Right hindlimb (tissue), 1 donor: ENCODE results near the gene COL11A2.

Experiments used
- DNase-seq: peaks from one replicate; pipeline ENCODE4 v3.0.0-alpha.2; 2018

Gene COL11A2

DNA sequence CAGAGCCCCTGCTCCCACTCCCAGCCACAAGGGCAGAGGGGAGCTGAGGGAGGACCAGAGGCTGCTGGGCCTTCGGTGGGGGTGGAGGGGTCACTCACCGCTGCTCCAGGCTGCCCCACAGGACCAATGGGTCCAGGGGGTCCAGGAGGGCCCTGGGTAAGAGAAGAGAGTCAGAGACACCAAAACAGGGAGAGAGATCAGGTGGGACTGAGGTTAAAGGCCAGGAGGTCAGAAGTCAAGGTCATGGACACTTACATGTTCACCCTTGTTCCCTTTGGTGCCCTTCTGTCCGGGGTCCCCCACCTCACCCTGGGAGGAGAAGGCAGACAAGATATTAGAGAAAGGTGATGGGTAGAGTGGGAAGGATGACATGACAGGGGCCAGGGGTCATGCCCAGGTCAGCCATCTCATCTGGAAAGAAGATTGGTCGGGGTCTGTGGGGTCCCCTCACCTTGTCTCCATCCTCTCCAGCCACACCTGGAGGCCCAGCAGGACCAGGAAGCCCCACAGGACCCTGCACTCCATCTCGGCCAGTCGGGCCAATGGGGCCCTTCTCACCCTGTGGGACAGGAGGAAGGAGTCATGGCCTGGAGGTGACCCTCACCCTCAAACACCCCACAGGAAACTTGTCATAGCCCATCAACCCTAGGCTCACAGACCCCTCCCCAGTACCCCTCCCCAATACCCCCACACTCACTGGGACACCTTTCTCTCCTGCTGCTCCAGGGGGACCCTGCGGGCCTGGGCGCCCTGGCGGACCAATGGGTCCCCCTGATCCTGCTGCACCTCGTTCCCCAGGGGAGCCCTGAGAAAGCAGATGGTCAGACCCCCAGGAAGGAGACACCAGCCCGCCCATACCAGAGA lies 21.0 kb downstream of the COL11A2 start:
- peak; percentile 18 for DNase-seq

DNA sequence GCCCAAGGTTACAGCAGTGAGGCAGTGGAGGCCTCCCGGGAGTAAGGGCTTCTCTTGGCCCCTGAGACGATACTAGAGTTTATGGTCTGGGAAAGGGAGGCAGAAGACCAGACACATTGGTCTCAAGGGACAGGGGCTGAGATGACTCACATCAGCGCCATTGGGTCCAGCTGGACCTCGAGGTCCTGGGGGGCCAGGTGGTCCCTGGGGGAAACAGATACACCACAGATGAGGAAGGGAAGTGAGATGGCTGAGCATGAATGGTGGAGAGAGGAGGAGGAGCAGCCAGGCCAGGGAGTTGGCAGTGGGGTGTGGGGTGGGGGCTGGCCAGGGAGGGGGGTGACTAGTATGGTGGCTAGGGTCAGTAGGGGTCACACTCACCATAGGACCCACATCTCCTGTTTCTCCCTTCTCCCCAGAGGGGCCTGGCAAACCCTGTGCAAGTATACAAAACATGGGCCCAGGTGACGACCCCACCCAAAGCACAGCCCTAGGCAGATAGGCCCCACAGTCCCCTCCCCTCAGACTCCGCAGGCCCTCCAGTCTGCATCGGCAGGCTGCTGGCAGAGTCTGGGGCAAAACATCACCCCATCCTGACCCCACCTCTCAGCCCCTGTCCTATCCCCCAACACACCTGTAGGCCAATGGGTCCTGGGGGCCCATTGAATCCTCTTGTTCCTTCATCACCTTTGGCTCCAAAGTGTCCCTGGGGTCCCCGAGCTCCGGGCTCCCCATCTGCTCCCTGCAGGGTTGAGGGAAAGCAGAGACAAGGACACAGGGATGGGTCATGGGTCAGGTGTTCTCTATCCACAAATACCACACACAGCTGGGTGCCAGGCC lies 21.9 kb downstream of the COL11A2 start:
- DNase-seq, result peak; percentile 22

DNA sequence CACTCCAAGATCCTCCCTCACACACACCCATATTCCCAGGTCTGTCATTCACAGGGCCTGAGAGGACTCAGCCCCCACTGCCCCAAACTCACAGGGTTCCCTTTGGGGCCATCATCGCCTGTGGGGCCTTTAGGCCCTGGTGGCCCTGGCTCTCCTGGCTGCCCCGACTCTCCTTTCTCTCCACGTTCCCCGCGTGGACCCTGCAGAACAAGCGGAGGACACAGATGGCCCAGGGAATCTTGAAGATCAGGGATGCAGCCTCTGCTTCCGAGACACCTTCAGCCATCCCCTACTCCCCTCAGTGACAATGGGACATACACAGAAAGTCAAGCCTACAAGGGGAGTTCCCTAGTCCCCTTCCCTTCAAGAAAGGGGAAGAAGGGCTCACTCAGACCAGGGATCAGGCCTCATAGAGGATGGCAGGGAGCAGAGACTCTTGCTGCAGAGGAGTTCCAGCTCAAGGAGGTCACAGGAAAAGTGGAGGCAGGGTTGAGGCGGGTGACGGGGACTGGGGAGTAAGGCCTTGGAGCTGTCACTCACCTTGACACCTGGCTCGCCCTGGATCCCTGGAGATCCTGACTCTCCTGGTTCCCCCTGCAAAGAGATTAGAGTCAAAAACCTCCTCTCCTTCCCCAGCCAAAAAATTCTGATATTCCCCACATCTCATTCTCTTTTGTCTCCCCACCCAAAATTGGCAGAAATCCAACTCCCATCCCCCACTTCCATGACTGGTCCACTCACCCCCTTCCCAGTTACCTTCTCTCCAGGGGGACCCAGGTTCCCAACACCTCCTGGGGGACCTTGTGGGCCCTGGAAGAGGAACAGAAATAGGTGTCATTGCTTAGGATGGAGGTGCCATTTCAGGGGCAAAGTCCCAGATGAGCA lies 22.7 kb downstream of the COL11A2 start:
- peak; percentile 22 for DNase-seq

DNA sequence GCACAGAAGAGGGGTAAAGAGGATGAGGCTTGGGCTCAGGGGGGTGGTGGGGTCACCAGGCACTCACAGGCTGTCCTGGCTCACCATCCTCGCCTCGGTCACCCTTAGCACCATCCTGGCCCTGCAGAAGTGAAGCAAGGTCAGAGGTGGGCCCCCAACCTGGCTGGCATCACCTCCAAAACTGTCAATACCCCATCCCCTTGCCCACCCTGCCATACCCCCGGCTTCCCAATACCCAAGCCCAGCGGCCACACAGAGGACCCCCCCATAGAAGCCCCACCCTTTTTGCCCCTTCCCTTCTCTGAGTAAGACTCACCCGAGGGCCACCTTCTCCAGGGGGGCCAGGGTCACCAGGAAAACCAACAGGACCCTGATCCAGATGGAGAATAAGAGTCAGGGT lies 23.6 kb downstream of the COL11A2 start:
- DNase-seq, result no peak

DNA sequence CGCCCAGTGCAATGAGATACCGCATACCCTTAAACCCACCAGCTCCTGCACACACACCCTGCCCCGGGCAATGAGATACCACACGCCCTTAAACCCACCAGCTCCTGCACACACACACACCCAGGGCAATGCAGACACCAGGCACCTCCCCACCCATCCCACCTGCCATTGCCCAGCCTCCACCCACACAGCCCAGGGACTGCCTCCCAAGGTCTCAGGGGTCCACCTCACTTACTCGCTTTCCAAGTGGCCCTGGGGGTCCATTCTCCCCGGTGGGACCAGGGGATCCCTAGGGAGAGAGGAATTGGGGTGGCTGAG lies 24.0 kb downstream of the COL11A2 start:
- DNase-seq, result peak; percentile 19

DNA sequence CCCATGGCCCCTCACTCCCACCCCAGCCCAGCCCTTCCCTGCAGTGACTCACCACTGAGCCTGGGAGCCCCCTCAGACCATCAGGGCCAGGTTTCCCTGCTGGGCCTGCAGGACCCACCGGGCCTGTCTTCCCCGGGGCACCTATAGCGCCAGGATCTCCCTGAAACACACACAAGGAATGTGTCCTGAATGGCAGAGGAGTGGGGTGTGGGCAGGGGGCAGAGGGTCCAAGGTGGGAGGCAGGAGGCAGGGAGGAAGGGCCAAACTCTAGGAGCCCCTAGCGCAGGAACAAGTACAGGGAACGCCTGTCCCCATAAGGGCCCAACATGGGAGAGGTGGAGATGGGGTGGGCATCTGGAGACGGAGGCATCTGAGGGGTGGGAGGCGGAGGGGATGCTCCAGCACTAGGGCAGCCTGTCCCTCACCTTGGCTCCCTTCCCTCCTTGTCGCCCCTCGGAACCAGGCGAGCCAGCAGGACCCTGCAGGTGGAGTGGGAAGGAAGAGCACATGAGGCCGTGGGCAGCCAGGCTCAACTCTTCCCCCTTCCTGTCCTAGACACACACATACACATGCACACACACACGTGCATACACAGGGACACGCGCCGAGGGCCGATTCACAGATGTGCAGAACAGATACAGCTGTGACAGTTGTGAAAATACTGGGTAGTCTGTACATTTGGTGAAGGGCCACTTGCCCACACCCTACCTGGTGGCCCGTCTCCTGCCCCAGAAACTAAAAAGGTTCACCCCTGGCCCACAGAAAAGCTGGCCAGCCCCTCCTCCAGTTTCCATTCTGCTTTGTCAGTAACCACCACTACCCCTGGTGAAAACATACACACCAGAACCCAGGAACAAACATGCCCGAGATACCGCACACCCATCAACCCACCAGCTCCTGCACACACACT lies 24.6 kb downstream of the COL11A2 start:
- DNase-seq, result peak; percentile 22

DNA sequence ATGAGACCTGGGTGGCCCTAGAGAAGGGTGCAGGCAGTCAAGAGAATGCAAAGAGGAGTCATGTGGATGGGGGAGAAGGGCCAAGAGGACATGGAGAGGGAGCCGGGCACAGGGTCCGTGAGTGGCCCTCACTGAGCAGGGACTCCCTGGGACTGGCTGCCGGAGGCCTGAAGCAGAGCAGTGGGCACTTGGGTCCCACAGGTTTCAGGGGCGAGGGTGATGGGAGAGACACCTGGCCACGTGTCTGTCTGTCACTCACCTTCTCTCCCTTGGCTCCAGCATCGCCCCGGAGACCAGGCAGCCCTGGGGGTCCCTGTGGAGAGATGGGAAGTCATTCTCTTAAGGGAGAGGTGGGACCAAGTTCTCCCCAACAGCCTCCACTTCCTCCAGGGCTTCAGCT lies 25.5 kb downstream of the COL11A2 start:
- DNase-seq, result no peak

DNA sequence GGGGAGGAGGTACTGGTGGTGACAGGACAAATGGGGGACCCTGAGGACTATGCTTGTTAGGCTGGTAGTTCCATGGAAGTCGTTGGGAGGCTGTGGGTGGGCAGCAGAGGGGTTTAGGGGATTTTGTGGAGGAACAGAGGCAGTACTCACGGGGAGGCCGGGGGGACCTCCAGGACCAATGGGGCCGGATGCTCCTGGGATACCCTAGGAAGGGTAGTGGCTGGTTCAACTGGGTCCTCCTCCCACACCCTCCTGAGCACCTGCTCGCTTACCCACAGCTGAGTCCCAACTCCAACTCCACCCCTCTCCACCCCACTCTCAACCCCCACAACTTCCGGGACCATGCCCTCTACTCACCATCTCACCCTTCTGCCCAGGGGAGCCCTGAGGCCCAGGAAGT lies 25.9 kb downstream of the COL11A2 start:
- DNase-seq, result no peak

DNA sequence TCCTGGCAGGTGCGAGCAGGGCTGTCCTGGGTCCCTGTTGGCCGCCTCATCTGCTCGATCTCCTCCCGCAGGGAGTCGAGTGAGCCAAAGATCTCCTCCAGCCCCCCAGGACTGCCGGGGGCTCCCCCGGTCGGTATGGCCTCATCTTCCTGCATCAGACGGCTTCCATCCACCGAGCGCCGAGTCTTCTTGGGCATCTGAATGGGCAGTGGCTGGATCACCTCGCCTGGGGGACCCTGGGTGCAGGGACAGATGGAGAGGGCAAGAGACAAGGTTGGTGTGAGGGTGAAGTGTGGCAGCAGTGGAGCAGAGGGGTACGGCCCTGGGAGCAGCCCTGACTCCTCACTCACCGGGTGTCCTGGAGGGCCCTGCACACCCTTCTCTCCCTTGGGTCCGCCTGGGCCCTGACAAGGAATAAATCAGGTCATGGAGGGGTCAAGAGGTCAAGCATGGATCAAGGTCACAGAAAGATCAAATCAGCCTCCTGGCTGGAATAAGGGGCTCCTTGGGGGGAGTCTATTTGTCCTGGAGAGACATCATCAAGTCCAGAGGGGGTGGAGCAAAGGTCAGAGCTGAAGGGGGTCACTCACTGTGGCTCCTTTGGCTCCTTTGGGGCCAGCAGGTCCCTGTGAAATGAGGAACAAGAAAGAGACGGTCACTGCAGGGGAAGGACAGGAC lies 26.5 kb downstream of the COL11A2 start:
- no peak for DNase-seq

DNA sequence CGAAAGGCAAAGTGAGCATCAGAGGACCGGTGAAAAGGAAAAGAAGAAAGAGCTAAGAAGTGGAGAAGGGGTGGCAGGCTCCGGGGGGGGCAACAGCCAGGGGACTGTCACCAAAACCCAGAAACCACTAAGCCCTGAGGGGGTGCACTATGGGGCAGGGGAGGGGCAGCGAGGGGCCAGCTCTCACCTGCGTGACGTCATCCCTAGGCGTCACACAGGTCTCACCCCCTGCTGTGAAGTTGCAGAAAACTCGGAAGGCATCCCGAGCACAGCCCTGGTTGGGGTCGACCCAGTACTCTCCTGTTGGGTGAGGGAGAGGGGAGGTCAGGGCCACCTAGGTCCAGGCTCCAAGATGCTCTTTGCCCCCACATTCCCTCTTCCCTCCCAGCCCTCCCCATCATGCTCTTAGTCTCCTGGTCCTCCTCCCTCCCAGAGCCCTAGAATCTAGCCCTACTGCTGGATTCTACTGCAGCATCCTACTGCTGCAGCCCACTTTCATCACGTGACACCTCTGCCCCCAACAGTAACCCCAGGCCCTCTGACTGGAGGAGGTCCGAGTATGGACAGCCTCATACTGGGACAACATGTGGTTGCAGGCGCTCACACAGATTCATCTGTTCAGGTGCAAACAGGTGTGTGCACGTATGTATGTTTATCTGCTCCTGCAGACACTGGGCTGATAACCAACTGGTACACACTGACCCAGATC lies 27.4 kb downstream of the COL11A2 start:
- no peak for DNase-seq

DNA sequence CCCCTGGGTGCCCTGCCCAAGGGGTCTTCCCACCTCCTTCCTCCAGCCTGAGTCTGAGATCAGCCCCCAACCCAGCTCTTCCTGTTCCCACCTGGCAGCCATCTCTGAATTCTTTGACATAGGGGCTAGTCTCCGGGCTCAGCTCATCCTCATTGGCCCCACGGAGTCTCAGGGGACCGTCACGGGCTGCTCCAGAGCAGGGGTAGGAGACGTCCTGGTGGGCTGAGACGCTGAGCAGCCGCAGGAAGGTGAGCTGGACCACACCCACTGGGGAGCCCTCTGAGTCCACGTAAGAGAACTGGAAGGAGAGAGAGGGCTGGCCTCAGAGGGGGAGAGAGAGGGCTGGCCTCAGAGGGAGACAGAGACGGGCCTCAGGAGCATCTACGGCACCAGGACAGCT lies 28.1 kb downstream of the COL11A2 start:
- no peak for DNase-seq

DNA sequence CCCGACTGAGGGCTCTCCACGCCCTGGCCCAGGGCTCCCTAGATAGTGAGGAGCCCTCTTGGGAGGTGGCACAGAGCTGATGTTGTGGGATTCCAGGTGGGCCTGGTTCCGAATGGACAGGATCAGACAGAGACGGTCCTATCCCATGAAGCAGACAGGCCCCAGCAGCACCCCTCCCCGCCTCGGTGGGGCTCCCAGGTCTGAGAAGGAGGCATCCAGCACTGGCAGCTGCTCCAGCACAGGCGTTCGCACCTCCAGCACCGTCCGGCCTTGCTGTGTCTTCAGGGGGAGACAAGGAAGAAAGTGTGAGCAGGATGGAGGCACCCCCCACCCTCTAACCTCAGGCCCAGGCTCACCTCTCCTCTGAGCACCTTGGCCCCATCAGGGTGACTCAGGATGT lies 28.7 kb downstream of the COL11A2 start:
- DNase-seq, result no peak

DNA sequence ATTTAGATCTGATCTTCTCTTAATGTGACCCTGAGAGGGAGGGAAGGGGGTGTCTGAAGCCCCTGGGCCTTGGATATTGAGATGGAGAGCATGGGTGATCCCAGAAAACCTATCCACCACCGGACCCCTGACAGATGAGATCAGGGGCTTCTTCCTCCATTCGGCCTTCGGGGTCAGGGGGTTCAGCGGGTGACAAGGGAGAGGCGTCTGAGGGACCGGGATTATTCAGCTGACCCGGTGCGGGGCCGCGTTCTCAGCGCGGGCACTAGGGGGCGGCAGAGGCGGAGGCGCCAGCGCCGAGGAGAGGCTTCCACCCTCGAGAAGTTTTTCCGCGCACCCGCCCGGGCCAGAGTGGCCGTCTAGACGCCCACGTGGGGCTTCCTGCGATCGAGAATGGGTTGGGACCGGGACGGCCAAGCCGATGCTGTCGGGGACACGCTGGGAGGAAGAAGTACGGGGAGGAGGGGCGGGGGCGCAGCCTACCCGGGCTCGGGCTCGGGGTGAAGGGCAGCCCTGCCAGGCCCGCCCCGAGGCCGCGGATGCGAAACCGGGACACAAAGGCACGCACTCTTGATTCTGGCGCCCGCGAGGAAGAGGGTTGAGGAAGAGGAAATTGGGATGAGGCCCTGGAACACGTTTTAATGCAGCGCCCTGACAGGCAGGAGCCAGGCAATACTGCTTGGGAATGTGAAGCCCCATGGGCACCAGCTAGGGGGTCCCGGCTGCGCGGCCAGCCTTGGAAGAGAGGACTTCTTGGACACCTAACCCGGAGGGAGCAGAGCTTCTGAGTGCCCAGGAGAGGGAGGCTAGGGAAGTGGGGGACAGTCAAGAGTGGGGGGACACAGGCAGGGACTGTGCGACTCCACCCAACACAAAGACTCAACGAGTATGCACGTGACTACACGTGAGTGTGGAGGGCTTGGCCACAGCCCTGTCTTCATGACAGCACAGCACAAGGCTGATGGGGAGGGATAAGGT lies 30.6 kb downstream of the COL11A2 start:
- peak; percentile 89 for DNase-seq

DNA sequence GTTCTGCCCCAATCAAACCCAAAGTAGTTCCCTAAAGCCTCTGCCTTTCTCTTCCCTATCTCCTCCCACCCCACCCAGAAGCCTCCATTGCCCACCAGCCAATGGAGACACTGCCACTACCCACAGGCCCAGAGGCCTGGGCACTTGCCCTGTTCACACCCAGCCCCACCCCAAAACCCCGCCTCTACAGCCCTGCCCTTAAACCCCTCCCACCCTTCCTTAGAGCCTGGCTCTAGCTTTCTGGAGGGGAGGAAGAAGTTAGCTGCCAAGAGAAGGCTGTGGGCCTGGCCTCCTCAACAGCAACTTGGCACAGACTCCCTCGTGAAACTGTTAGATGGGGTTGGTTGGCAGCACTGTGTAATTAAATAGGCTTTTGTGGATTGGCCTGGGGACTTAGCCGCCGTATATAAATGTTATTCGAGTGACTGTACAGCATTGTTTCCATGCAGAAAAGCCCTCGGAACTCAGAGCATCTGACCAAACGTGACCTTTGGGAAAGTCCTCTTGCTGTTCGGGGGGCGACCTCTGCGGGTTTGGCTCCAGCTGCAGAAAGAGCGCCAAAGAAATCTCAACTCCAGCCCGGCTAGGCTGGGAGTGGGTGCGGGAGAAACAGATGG lies 31.4 kb downstream of the COL11A2 start:
- DNase-seq, result peak; percentile 85

DNA sequence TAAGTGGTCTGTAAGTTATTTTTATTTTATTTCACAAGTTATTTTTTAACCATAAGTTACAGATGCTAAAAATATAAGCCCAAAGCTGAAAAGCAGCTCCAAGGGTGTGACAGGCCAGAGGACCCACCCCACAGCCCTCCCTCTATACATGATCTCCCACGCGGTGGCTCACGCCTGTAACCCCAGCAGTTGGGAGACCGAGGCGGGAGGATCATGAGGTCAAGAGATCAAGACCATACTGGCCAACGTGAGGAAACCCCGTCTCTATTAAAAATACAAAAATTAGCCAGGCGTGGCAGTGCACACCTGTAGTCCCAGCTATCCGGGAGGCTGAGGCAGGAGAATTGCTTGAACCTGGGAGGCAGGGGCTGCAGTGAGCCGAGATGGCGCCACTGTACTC lies 32.2 kb downstream of the COL11A2 start:
- DNase-seq, result no peak

DNA sequence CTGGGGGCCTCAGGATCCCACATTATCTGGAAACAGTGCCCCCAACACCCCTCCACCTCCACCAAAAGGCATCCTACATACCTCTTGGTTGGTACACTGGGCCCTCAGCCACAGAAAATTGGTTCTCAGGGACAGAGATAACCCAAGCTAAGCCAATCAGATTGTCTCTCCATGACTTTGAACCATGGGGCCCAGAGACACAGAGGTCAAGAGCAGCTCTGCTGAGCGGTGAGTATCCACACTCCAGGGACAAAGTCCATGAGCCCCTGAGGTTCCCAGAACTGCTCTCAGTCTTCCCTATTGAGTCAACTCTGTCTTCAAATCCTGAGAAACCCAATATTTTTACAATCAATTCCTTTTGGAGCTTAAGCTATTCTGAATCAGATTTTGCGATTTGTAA lies 35.3 kb downstream of the COL11A2 start:
- DNase-seq, result no peak

DNA sequence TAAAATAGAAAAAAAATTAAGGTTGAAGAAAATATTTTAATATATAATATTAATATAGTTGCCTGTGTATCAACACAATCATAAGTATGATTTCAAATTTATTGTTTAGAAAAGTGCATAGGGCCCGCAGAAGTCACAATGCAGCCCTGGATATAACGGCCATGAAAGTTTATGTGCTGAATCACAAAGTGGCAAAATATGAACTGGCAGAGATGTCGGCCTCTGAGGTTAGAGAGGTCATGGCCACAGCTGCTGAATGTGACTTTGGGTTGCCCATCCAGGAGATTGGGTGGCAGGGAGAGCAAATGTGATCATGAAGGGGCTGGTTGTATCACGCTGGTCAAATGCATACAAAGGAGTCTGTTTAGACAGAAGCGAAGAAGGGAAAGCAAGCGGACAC lies 35.7 kb downstream of the COL11A2 start:
- DNase-seq, result no peak

DNA sequence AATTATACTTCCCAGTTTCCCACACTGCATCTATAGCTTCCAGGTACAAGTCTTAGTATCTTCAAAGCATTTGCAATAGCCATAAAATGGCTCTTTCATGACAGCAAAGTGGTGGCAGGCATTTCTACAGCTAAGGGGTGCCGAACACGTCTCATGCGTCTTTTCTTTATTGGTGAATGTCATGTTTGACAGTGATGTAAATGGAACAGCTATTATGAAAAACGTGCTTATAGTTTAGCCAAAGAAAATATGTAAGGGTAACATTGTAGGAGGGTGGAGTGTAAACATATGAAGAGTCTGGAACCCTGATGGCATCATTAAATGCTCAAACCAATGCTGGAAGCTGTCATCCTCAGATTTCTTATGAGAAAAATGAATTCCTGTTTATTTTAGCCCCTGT lies 37.9 kb downstream of the COL11A2 start:
- DNase-seq, result no peak

DNA sequence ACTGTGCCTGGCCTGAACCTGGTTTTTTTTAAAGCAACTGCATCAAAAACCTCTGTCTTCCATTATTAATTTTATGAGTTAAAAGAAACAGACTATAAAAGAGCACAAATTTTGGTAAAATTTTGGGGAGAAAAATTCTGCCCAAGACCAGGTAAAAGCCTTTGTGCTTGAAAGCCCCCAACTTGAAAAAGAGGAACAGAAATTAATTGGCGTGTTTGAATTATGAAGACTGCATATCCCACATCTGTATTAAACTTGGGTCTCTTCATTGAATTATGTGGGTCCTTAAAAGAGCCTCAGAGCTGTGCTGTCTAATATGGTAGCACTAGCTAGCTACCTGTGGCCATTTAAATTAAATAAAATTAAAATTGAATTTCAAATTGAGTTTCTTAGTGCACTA lies 41.2 kb downstream of the COL11A2 start:
- DNase-seq, result no peak
